ENCODE measurements around the gene LRRIQ1.

DNA sequence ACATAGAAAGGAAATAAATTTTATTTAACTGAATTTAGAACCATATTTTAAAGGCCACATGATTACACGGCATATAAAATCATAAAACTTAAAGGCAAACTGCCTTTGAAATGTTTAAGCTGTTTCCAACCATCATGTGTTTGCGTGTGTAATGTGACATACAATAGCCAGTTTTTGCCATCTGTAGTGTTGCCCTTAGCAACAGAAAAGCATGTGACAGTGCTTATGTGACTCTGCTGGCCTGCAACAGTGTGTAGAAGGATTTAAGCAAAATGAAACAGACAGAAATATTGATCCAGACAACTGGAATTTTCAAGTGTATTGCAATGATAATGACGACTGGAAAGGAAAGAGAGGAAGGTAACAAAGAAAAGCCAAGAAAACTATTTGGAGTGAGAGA, 49.6 kb upstream of the LRRIQ1 start:
- no peak for TF ChIP-seq EZH2phosphoT487 (conservative IDR thresholded peaks at IDR 0.05; ENCODE audit: low read length)
- TF ChIP-seq, protein P1, sequence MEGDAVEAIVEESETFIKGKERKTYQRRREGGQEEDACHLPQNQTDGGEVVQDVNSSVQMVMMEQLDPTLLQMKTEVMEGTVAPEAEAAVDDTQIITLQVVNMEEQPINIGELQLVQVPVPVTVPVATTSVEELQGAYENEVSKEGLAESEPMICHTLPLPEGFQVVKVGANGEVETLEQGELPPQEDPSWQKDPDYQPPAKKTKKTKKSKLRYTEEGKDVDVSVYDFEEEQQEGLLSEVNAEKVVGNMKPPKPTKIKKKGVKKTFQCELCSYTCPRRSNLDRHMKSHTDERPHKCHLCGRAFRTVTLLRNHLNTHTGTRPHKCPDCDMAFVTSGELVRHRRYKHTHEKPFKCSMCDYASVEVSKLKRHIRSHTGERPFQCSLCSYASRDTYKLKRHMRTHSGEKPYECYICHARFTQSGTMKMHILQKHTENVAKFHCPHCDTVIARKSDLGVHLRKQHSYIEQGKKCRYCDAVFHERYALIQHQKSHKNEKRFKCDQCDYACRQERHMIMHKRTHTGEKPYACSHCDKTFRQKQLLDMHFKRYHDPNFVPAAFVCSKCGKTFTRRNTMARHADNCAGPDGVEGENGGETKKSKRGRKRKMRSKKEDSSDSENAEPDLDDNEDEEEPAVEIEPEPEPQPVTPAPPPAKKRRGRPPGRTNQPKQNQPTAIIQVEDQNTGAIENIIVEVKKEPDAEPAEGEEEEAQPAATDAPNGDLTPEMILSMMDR (IDR thresholded peaks at IDR 0.05; ENCODE audit: insufficient read depth, low read length, poor library complexity, severe bottlenecking) = no peak

All from SU-DHL-6 (cell line).